ENCODE results near the gene FAM50B.

GRCh38 chr6:3822747-3823445, 26.3 kb upstream of the FAM50B start:
- TF ChIP-seq CTCF (IDR thresholded peaks at IDR 0.05), result no peak
- TF ChIP-seq POLR2A (IDR thresholded peaks at IDR 0.05), result no peak

Data from uterus (tissue), 2 donors.